Measurements from ENCODE around the gene MEF2A.

Gene MEF2A

DNA sequence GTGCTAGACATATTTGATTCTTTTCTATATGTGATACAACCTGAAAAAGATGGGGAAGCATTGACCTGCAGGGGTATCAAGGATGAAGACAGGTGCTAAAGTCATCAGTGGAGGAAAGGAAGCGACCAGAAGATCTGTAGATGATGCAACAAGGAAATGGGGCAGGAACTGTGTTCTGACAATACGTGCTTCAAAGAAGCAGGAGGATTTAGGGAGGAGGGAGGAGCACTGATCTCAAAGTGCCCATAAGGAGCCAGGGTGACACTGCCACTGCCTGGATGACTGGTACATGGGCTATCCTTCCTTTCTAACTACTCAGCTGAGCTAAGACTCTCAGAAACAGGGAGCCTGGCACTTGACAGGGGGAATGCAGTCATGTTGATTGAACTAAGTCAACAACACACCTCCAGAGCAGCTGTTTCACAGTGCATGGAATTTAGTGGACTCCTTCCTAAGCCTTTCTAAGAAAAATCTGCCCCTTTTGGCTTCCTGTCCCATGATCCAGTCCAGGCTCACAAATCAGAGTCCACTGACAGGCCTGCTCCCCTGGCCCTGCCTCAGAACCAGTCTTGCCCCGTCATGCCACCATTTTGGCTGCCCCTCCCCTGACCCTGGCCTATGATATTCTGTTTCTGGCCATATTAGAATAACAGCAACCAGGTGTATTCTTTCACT is 155.5 kb downstream of the MEF2A start:
- TF ChIP-seq SIN3A (IDR thresholded peaks at IDR 0.05; ENCODE audit: borderline replicate concordance, insufficient read depth, low read length) = no peak
- TF ChIP-seq TAF1 (IDR thresholded peaks at IDR 0.05; ENCODE audit: borderline replicate concordance, insufficient read depth, low read length) = no peak
- no peak for TF ChIP-seq POLR2AphosphoS5 (IDR thresholded peaks at IDR 0.05; ENCODE audit: low read depth, low read length)
- no peak for TF ChIP-seq FOXP2 (optimal IDR thresholded peaks at IDR 0.05; ENCODE audit: borderline replicate concordance, extremely low read depth, extremely low read length, insufficient read depth)
- TF ChIP-seq, protein P1, sequence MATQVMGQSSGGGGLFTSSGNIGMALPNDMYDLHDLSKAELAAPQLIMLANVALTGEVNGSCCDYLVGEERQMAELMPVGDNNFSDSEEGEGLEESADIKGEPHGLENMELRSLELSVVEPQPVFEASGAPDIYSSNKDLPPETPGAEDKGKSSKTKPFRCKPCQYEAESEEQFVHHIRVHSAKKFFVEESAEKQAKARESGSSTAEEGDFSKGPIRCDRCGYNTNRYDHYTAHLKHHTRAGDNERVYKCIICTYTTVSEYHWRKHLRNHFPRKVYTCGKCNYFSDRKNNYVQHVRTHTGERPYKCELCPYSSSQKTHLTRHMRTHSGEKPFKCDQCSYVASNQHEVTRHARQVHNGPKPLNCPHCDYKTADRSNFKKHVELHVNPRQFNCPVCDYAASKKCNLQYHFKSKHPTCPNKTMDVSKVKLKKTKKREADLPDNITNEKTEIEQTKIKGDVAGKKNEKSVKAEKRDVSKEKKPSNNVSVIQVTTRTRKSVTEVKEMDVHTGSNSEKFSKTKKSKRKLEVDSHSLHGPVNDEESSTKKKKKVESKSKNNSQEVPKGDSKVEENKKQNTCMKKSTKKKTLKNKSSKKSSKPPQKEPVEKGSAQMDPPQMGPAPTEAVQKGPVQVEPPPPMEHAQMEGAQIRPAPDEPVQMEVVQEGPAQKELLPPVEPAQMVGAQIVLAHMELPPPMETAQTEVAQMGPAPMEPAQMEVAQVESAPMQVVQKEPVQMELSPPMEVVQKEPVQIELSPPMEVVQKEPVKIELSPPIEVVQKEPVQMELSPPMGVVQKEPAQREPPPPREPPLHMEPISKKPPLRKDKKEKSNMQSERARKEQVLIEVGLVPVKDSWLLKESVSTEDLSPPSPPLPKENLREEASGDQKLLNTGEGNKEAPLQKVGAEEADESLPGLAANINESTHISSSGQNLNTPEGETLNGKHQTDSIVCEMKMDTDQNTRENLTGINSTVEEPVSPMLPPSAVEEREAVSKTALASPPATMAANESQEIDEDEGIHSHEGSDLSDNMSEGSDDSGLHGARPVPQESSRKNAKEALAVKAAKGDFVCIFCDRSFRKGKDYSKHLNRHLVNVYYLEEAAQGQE (IDR thresholded peaks at IDR 0.05; ENCODE audit: insufficient read depth in 1 of 2, low read depth in 2 of 2, low read length in 2 of 2) = no peak

DNA sequence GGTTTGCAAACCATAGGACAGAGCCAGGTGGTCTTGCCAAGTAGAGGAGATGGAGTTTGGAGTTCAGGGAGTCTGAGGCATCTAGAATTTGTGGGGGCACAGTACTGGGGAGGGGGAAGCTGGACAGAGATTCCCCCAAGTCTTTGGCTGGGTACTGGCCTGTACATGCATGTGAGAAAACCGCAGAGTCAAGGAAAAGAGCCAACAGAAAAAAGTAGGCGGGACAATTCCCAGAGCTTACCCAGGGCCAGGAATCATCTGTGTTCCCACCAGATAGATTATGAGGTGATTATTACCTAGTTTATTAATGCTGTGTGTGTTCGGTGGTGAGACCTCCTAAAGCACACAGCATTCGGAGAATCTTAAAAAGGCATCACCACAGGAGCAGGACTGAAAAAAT is 156.1 kb downstream of the MEF2A start:
- TF ChIP-seq, protein P1 (IDR thresholded peaks at IDR 0.05; ENCODE audit: insufficient read depth in 1 of 2, low read depth in 2 of 2, low read length in 2 of 2) = no peak
- TF ChIP-seq POLR2AphosphoS5 (IDR thresholded peaks at IDR 0.05; ENCODE audit: low read depth, low read length) (no peak), FOXP2 (optimal IDR thresholded peaks at IDR 0.05; ENCODE audit: borderline replicate concordance, extremely low read depth, extremely low read length, insufficient read depth) (no peak), SIN3A (IDR thresholded peaks at IDR 0.05; ENCODE audit: borderline replicate concordance, insufficient read depth, low read length) (no peak), TAF1 (IDR thresholded peaks at IDR 0.05; ENCODE audit: borderline replicate concordance, insufficient read depth, low read length) (no peak)

DNA sequence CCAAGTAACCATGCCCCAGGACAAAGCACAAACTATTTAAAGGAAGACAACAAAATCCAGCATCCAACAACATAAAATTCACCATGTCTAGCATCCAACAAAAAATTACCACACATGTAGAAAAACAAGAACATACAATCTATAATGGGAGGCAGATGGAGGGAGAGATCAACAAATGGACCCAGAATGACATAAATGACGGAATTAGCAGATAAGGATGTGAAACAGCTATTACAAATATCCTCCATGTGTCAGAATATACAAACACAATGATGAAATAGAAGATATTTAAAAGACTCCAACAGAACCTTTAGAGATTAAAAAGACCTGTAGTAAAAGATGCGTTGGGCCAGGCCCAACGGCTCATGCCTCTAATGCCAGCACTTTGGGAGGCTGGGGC is 156.6 kb downstream of the MEF2A start:
- TF ChIP-seq FOXP2 (optimal IDR thresholded peaks at IDR 0.05; ENCODE audit: borderline replicate concordance, extremely low read depth, extremely low read length, insufficient read depth) = no peak
- TF ChIP-seq SIN3A (IDR thresholded peaks at IDR 0.05; ENCODE audit: borderline replicate concordance, insufficient read depth, low read length) = no peak
- TF ChIP-seq TAF1 (IDR thresholded peaks at IDR 0.05; ENCODE audit: borderline replicate concordance, insufficient read depth, low read length) = no peak
- TF ChIP-seq, protein P1 (IDR thresholded peaks at IDR 0.05; ENCODE audit: insufficient read depth in 1 of 2, low read depth in 2 of 2, low read length in 2 of 2) = no peak
- TF ChIP-seq POLR2AphosphoS5 (IDR thresholded peaks at IDR 0.05; ENCODE audit: low read depth, low read length) = no peak

DNA sequence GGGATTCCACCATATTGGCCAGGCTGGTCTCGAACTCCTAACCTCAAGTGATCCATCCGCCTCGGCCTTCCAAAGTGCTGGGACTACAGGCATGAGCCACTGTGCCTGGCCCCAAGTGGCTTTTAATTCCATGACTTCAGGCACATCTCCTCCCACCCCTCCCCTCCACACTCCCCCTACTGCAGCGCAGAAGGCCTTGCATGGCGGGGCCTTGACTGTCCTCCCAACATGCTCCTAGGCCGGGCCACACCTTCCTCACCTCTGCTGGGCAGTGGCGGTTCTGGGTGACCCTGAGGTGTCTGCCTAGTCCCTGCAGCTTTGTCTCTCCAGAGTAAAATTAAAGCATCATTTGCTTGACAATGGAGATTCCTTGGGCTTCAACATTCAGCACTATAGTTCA is 160.5 kb downstream of the MEF2A start:
- no peak for TF ChIP-seq SIN3A (IDR thresholded peaks at IDR 0.05; ENCODE audit: borderline replicate concordance, insufficient read depth, low read length)
- TF ChIP-seq, protein P1 (IDR thresholded peaks at IDR 0.05; ENCODE audit: insufficient read depth in 1 of 2, low read depth in 2 of 2, low read length in 2 of 2) = no peak
- TF ChIP-seq TAF1 (IDR thresholded peaks at IDR 0.05; ENCODE audit: borderline replicate concordance, insufficient read depth, low read length) = no peak
- TF ChIP-seq FOXP2 (optimal IDR thresholded peaks at IDR 0.05; ENCODE audit: borderline replicate concordance, extremely low read depth, extremely low read length, insufficient read depth) = no peak
- no peak for TF ChIP-seq POLR2AphosphoS5 (IDR thresholded peaks at IDR 0.05; ENCODE audit: low read depth, low read length)
